Measurements from ENCODE around the gene C2CD2.

DNA sequence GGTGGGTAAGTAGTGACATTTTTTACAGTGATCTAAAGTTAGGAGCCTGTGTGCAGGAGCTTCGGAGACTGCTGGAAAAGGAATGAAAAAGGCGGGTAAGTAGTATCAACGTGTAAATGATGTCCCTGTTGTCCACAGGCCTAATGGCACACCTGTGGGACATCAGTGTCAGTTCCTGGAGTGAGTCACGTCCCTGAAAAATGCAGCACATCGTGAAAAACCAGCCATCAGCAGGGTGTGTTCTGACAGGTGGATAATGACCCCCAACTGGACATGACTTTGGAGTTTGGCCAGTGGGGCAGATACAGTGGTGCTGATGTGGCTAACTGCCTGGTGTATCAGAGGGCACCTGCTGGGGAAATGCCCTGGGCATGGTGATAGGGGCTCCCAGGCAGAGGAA is 62.7 kb downstream of the C2CD2 start:
- TF ChIP-seq, protein P1, sequence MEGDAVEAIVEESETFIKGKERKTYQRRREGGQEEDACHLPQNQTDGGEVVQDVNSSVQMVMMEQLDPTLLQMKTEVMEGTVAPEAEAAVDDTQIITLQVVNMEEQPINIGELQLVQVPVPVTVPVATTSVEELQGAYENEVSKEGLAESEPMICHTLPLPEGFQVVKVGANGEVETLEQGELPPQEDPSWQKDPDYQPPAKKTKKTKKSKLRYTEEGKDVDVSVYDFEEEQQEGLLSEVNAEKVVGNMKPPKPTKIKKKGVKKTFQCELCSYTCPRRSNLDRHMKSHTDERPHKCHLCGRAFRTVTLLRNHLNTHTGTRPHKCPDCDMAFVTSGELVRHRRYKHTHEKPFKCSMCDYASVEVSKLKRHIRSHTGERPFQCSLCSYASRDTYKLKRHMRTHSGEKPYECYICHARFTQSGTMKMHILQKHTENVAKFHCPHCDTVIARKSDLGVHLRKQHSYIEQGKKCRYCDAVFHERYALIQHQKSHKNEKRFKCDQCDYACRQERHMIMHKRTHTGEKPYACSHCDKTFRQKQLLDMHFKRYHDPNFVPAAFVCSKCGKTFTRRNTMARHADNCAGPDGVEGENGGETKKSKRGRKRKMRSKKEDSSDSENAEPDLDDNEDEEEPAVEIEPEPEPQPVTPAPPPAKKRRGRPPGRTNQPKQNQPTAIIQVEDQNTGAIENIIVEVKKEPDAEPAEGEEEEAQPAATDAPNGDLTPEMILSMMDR (IDR thresholded peaks at IDR 0.05) = no peak
- TF ChIP-seq EZH2 (IDR thresholded peaks at IDR 0.05) = no peak

All from neural progenitor cell (in vitro differentiated cells).